ENCODE results near the gene EXOC8.

Gene EXOC8

GRCh38 chr1:231313661-231314060 lies 24.0 kb downstream of the EXOC8 start:
- no peak for DNase-seq

DNA sequence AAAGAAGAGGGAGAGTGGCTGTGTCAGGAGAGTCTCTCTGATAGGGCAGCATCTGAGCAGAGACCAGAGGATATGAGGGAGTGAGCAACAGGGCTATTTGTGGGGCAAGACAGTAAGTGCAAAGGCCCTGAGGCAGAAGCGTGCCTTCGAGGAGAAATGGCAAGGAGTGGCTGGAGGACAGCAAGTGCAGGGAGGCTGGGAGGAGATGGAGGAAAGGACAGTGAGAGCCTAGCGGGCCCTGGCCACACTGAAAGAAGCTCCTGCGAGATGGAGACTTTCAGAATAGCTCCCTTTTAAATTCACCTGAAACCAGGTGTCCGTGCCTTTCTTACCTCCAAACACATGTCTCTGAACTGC lies 25.2 kb downstream of the EXOC8 start:
- DNase-seq = no peak

- no peak for DNase-seq
Observed at GRCh38 chr1:231311720-231312431, 25.8 kb downstream of the EXOC8 start.

DNA sequence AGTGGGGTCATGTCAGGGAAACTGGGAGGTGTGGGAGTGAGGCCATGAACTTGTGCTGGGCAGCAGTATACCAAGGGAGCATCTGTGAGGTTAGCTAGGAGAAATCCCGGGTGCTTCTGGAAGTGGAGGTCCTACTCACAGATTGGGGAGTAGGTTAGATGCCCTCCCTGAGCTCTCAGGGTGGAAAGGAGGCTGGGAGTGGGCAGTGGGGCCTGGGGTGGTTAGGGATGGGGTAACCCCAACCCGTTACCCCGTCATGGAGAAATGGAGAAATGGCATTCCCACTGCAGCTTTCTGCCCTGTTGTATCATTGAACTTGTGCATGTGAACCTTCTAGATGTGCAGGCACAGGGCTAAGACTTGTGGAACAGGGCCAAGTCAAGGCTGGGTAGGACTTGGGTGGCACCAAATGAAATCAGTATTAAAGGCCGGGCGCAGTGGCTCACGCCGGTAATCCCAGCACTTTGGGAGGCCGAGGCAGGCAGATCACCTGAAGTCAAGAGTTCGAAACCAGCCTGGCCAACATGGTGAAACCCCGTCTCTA lies 27.2 kb downstream of the EXOC8 start:
- no peak for DNase-seq

GRCh38 chr1:231301990-231302389 lies 35.7 kb downstream of the EXOC8 start:
- DNase-seq = no peak

GRCh38 chr1:231295938-231296337 lies 41.7 kb downstream of the EXOC8 start:
- DNase-seq = no peak

DNA sequence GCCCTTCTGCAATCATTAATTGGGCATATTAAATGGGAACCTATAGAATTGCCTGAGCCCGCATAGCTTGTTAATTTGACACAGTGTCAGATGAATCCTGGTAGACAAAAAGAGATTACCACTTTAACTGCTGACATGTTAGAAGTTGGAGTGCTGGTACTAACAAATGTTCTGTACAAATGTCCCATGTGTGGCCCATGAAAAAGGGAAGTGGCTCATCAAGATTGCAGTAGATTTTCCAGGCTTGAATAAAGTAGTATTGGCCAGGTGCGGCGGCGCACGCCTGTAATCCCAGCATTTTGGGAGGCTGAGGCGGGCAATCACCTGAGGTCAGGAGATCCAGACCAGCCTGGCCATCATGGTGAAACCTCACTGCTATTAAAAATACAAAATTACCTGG lies 51.0 kb downstream of the EXOC8 start:
- no peak for DNase-seq

GRCh38 chr1:231284441-231284840 lies 53.2 kb downstream of the EXOC8 start:
- no peak for DNase-seq

All from central memory CD4-positive, alpha-beta T cell (primary cell).